NCI-H187 (cell line): Measurements from ENCODE around the gene USP20.
"Not testable (repeated sequence)": the region's sequence is repeated elsewhere in the genome, so short reads cannot be mapped to it uniquely, and the experiment has no call there.

Experiments used
- DNase-seq, 2 experiments: peaks; one replicate each; lab custom pipeline; 2025; lab: John Stamatoyannopoulos, UW

The USP20 gene

GRCh38 chr9:129835128-129835859 lies at the start of gene USP20, which contains the start of gene C9orf78:
TSS of gene USP20 (plus strand) at chr9:129835458. CDS start at chr9:129852556, 17,098 bp downstream.
TSS of gene C9orf78 (minus strand) at chr9:129835275. CDS start at chr9:129835221, 54 bp downstream.
- DNase-seq, result peak; percentile 78 to 90

GRCh38 chr9:129785866-129786265 lies 49.4 kb upstream of the USP20 start:
- DNase-seq, result no peak

GRCh38 chr9:129786481-129786880 lies 48.8 kb upstream of the USP20 start:
- no peak for DNase-seq

GRCh38 chr9:129794549-129794948 lies 40.7 kb upstream of the USP20 start:
- no peak for DNase-seq

GRCh38 chr9:129796029-129796428 lies 39.2 kb upstream of the USP20 start:
- DNase-seq, result not testable (repeated sequence)

- DNase-seq, result no peak
Observed at GRCh38 chr9:129798973-129799372, 36.3 kb upstream of the USP20 start.

- DNase-seq, result no peak
Observed at GRCh38 chr9:129801504-129801903, 33.8 kb upstream of the USP20 start.

GRCh38 chr9:129802833-129803675 lies 32.2 kb upstream of the USP20 start, which contains the start of gene TOR1B:
TSS of gene TOR1B (plus strand) at chr9:129803184. CDS start at chr9:129803213, 29 bp downstream.
- DNase-seq, result peak; percentile 35 to 49

- no peak for DNase-seq
Observed at GRCh38 chr9:129803676-129804060, 31.6 kb upstream of the USP20 start.

GRCh38 chr9:129806061-129806460 lies 29.2 kb upstream of the USP20 start:
- no peak for DNase-seq

- DNase-seq, result no peak
Observed at GRCh38 chr9:129809346-129809745, 25.9 kb upstream of the USP20 start.

- DNase-seq, result no peak
Observed at GRCh38 chr9:129810116-129810515, 25.1 kb upstream of the USP20 start.

GRCh38 chr9:129810788-129811187 lies 24.5 kb upstream of the USP20 start:
- no peak for DNase-seq

GRCh38 chr9:129811967-129812363 lies 23.3 kb upstream of the USP20 start:
- DNase-seq, result no peak

- no peak for DNase-seq
Observed at GRCh38 chr9:129812385-129812784, 22.9 kb upstream of the USP20 start.

- DNase-seq, result no peak
Observed at GRCh38 chr9:129813661-129814060, 21.6 kb upstream of the USP20 start.

GRCh38 chr9:129814432-129815223 lies 20.6 kb upstream of the USP20 start:
- DNase-seq, result no peak

GRCh38 chr9:129815278-129815677 lies 20.0 kb upstream of the USP20 start:
- no peak for DNase-seq

GRCh38 chr9:129816501-129817435 lies 18.5 kb upstream of the USP20 start:
- DNase-seq, result no peak

GRCh38 chr9:129822898-129823541 lies 12.2 kb upstream of the USP20 start:
- no peak for DNase-seq

GRCh38 chr9:129823542-129823934 lies 11.7 kb upstream of the USP20 start:
- no peak for DNase-seq
